ENCODE measurements around the gene RPS14. TPM values are rescaled to one million over a fixed set of nuclear protein-coding genes. Genes with fewer than 3 reads are reported as not detected.

The RPS14 gene
- total RNA-seq, 1 donor from 2014 or later, result 1,941 TPM

- H3K4me3 Mint-ChIP-seq (ENCODE audit: low read depth), result no peak overlapping the region
- DNase-seq (ENCODE audit: low spot score, unreplicated experiment), result no peak
- H3K36me3 Mint-ChIP-seq (ENCODE audit: insufficient read depth), result peaks cover 13% of the 10 kb centered on the region
- no peaks in the 10 kb centered on the region for H3K27me3 Mint-ChIP-seq
- no peaks in the 10 kb centered on the region for H3K4me1 Mint-ChIP-seq (ENCODE audit: low read depth)
- H3K27ac Mint-ChIP-seq, result no peak overlapping the region
- no peak for TF ChIP-seq CTCF (IDR thresholded peaks at IDR 0.05; ENCODE audit: unreplicated experiment)
- H3K9me3 Mint-ChIP-seq (ENCODE audit: low read depth), result no peaks in the 10 kb centered on the region
Measured at GRCh38 chr5:150400316-150401075, 49.0 kb downstream of the RPS14 start.

GRCh38 chr5:150399524-150400211 lies 49.9 kb downstream of the RPS14 start:
- no peaks in the 10 kb centered on the region for H3K4me1 Mint-ChIP-seq (ENCODE audit: low read depth)
- no peak overlapping the region for H3K27ac Mint-ChIP-seq
- no peaks in the 10 kb centered on the region for H3K27me3 Mint-ChIP-seq
- no peak overlapping the region for H3K4me3 Mint-ChIP-seq (ENCODE audit: low read depth)
- peaks cover 13% of the 10 kb centered on the region for H3K36me3 Mint-ChIP-seq (ENCODE audit: insufficient read depth)
- DNase-seq (ENCODE audit: low spot score, unreplicated experiment), result no peak
- H3K9me3 Mint-ChIP-seq (ENCODE audit: low read depth), result no peaks in the 10 kb centered on the region
- TF ChIP-seq CTCF (IDR thresholded peaks at IDR 0.05; ENCODE audit: unreplicated experiment), result no peak

GRCh38 chr5:150398722-150399523 lies 50.6 kb downstream of the RPS14 start:
- no peak for DNase-seq (ENCODE audit: low spot score, unreplicated experiment)
- H3K9me3 Mint-ChIP-seq (ENCODE audit: low read depth), result no peaks in the 10 kb centered on the region
- no peaks in the 10 kb centered on the region for H3K4me1 Mint-ChIP-seq (ENCODE audit: low read depth)
- H3K36me3 Mint-ChIP-seq (ENCODE audit: insufficient read depth), result peaks cover 13% of the 10 kb centered on the region
- TF ChIP-seq CTCF (IDR thresholded peaks at IDR 0.05; ENCODE audit: unreplicated experiment), result peak; percentile 36
- no peaks in the 10 kb centered on the region for H3K27me3 Mint-ChIP-seq
- no peak overlapping the region for H3K27ac Mint-ChIP-seq
- H3K4me3 Mint-ChIP-seq (ENCODE audit: low read depth), result no peak overlapping the region

- no peak for DNase-seq (ENCODE audit: low spot score, unreplicated experiment)
- Mint-ChIP-seq H3K27me3 (no peaks in the 10 kb centered on the region), H3K36me3 (ENCODE audit: insufficient read depth) (peaks cover 13% of the 10 kb centered on the region), H3K9me3 (ENCODE audit: low read depth) (no peaks in the 10 kb centered on the region), H3K27ac (no peak overlapping the region), H3K4me3 (ENCODE audit: low read depth) (no peak overlapping the region), H3K4me1 (ENCODE audit: low read depth) (no peaks in the 10 kb centered on the region)
- TF ChIP-seq CTCF (IDR thresholded peaks at IDR 0.05; ENCODE audit: unreplicated experiment), result peak; percentile 31
Measured at GRCh38 chr5:150397782-150398721, 51.5 kb downstream of the RPS14 start.
